Endothelial cell of umbilical vein (primary cell): Measurements from ENCODE around the gene PROCR. TPM values are rescaled to one million over a fixed set of nuclear protein-coding genes. Genes with fewer than 3 reads are reported as not detected.

ENCODE experiments used
- BruUV-seq: library from RNA; stranded (reverse); fragments of 400-500 nt; replicated peaks from 2 replicates; lab custom pipeline; 2021; lab: Mats Ljungman, UMichigan
- CTCF ChIA-PET: fragments of 300-600, 350-600 bp; sonication (Branson Sonifier 250); formaldehyde crosslinking; loops from one replicate; lab custom pipeline; 2021; ENCODE audit warnings: antibody characterized with exemption, inconsistent platforms; lab: Charles Lee
- POLR2A ChIA-PET: fragments of 300-600, 350-600 bp; sonication (Branson Sonifier 250); formaldehyde crosslinking; loops from one replicate; lab custom pipeline; 2021; ENCODE audit warnings: antibody characterized with exemption, inconsistent platforms; lab: Charles Lee
- DNase-seq: peaks from one replicate; pipeline ENCODE4 v3.0.0-alpha.2; 2011; ENCODE audit warnings: low read depth, low spot score
- FAIRE-seq: peaks from 2 replicates; lab custom pipeline; 2011; peaks lifted over from hg19 to GRCh38; lab: Jason Lieb, UNC
- H2AFZ ChIP-seq: 2 replicates; pipeline ENCODE4 v1.6.0; 2012; ENCODE audit warnings: low read depth, low read length, control low read depth, inconsistent platforms
- H3K27ac ChIP-seq: 2 replicates; pipeline ENCODE4 v1.5.1; 2011; ENCODE audit warnings: low read depth, mild to moderate bottlenecking, control low read depth, low read length, moderate library complexity; ENCODE audit not compliant: insufficient read depth
- H3K27me3 ChIP-seq, 2 experiments: 2 replicates each; pipeline versions ENCODE4 v1.6.0 to v1.6.1; 2011; ENCODE audit warnings: low read length in 2 of 2, mixed read lengths in 1 of 2; ENCODE audit not compliant: control insufficient read depth in 2 of 2, insufficient read depth in 2 of 2
- H3K36me3 ChIP-seq, 2 experiments: 2 replicates in 1 of 2; 3 replicates in 1 of 2; pipeline ENCODE4 v1.5.1; 2011; ENCODE audit warnings: low read length in 2 of 2, mild to moderate bottlenecking in 1 of 2, moderate library complexity in 1 of 2; ENCODE audit not compliant: control insufficient read depth in 2 of 2, insufficient read depth in 2 of 2; ENCODE audit errors: extremely low read depth in 1 of 2
- H3K4me1 ChIP-seq: 3 replicates; pipeline ENCODE4 v1.5.1; 2011; ENCODE audit warnings: mild to moderate bottlenecking, low read length; ENCODE audit not compliant: control insufficient read depth, insufficient read depth; ENCODE audit errors: extremely low read depth
- H3K4me2 ChIP-seq: 2 replicates; pipeline ENCODE4 v1.6.1; 2011; ENCODE audit warnings: low read length, control low read depth, mixed read lengths; ENCODE audit not compliant: insufficient read depth
- H3K4me3 ChIP-seq, 3 experiments: fragments of 200-600 bp in 1 of 3; sonication (generic), shearing (Covaris generic) in 1 of 3; replicated peaks in 1 of 3; 2 replicates each; pipeline ENCODE4 v1.5.1; 2011 to 2016; ENCODE audit warnings: control low read depth in 3 of 3, low read length in 3 of 3, mild to moderate bottlenecking in 2 of 3, inconsistent platforms in 1 of 3, low read depth in 1 of 3, moderate library complexity in 1 of 3; ENCODE audit not compliant: insufficient read depth in 1 of 3
- H3K79me2 ChIP-seq: 2 replicates; pipeline ENCODE4 v1.6.0; 2012; ENCODE audit warnings: low read length, inconsistent platforms; ENCODE audit not compliant: control insufficient read depth, insufficient read depth
- H3K9ac ChIP-seq: replicated peaks from 2 replicates; pipeline ENCODE3; 2011; ENCODE audit warnings: low read length, control low read depth; ENCODE audit not compliant: insufficient read depth; ENCODE audit errors: extremely low read depth
- H3K9me1 ChIP-seq: replicated peaks from 3 replicates; pipeline ENCODE4 v1.6.0; 2011; ENCODE audit warnings: mild to moderate bottlenecking, low read length; ENCODE audit not compliant: control insufficient read depth, insufficient read depth; ENCODE audit errors: extremely low read depth
- H3K9me3 ChIP-seq: replicated peaks from 2 replicates; pipeline ENCODE4 v1.5.1; 2012; ENCODE audit warnings: low read length, inconsistent platforms; ENCODE audit not compliant: control insufficient read depth, insufficient read depth
- H4K20me1 ChIP-seq: replicated peaks from 2 replicates; pipeline ENCODE3; 2011; ENCODE audit warnings: mild to moderate bottlenecking, low read length; ENCODE audit not compliant: control insufficient read depth, insufficient read depth; ENCODE audit errors: extremely low read depth
- MYC ChIP-seq: IDR thresholded peaks from one replicate; pipeline ENCODE4 v1.6.1; 2011; ENCODE audit warnings: mild to moderate bottlenecking, low read depth, low read length
- dilution Hi-C: fragments of 300-500 bp; cut with MboI; formaldehyde crosslinking; loops from one replicate; pipeline ENCODE4 v1.15.0; 2019; ENCODE audit warnings: low sequenced_read_pairs; ENCODE audit not compliant: extremely low pct_ligation_motif_present
- intact Hi-C: fragments of 100-400 bp; cut with micrococcal nuclease; formaldehyde crosslinking; loops from one replicate; pipeline ENCODE4 v1.10.0; 2022
- polyA plus RNA-seq, 4 experiments: library from polyadenylated mRNA; depleted of rRNA in 3 of 4; stranded (reverse) in 3 of 4; unstranded in 1 of 4; fragments of >200 nt; gene quantifications; 2 replicates each; pipeline versions ENCODE4 v1.2.1 to v1.2.3, GENCODE V29; 2011 to 2012; ENCODE audit warnings: missing spikeins in 1 of 4
- total RNA-seq: library from RNA; stranded (reverse); gene quantifications from 2 replicates; pipeline ENCODE4 v1.2.3, GENCODE V29; 2021
- TF ChIP-seq, protein P1 (sequence below), 2 donors: IDR thresholded peaks; 1 replicate in 1 of 2; 2 replicates in 1 of 2; pipeline ENCODE4 v1.5.1; 2011; ENCODE audit warnings: low read length in 2 of 2, mild to moderate bottlenecking in 2 of 2, moderate library complexity in 2 of 2, control low read depth in 1 of 2, inconsistent platforms in 1 of 2, low read depth in 1 of 2; ENCODE audit not compliant: insufficient read depth in 1 of 2; ENCODE audit errors: extremely low read depth in 1 of 2

PROCR gene
- total and polyA plus RNA-seq, 2 donors (not counting 3 experiments of a cell fraction or from before 2014, with no cell fraction given), result 251 to 376 TPM

- ChIA-PET CTCF (interaction anchor here (0.8 to 8.6 kb wide), 21 partner anchors 15 to 272 kb away, joined by 3 to 294 read pairs (median 4); partner anchors contain the start of genes MMP24, PROCR and TRPC4AP), POLR2A (interaction anchor here (0.6 to 3.6 kb wide), 4 partner anchors 10 to 138 kb away, joined by 3 to 18 read pairs (median 4); partner anchors contain the start of gene EIF6)
- H4K20me1 ChIP-seq, result no peaks in the 10 kb centered on the region
- H3K9me3 ChIP-seq, result no peaks in the 10 kb centered on the region
- no peaks in the 10 kb centered on the region for H3K27me3 ChIP-seq
- H3K4me1 ChIP-seq, result peaks cover 24% of the 10 kb centered on the region
- DNase-seq, result peak; percentile 42
- no peak for TF ChIP-seq MYC
- TF ChIP-seq, protein P1, sequence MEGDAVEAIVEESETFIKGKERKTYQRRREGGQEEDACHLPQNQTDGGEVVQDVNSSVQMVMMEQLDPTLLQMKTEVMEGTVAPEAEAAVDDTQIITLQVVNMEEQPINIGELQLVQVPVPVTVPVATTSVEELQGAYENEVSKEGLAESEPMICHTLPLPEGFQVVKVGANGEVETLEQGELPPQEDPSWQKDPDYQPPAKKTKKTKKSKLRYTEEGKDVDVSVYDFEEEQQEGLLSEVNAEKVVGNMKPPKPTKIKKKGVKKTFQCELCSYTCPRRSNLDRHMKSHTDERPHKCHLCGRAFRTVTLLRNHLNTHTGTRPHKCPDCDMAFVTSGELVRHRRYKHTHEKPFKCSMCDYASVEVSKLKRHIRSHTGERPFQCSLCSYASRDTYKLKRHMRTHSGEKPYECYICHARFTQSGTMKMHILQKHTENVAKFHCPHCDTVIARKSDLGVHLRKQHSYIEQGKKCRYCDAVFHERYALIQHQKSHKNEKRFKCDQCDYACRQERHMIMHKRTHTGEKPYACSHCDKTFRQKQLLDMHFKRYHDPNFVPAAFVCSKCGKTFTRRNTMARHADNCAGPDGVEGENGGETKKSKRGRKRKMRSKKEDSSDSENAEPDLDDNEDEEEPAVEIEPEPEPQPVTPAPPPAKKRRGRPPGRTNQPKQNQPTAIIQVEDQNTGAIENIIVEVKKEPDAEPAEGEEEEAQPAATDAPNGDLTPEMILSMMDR (IDR thresholded peaks at IDR 0.05; ENCODE audit: extremely low read depth in 1 of 2, insufficient read depth in 1 of 2, low read depth in 1 of 2, low read length in 2 of 2), result peak in 1 of 2 donors; percentile 23
- no peaks in the 10 kb centered on the region for H3K9me1 ChIP-seq
- H3K36me3 ChIP-seq, result peaks cover 0 to 3% of the 10 kb centered on the region in 2 experiments
- TSS peak; percentile 37 for BruUV-seq
- peak overlapping the region; percentile 92 for H3K4me2 ChIP-seq
- FAIRE-seq, result no peak
- H3K9ac ChIP-seq, result peak overlapping the region; percentile 55
- H3K4me3 ChIP-seq, result peak overlapping the region; percentile 49 to 85 (median 82)
- peak overlapping the region; percentile 81 for H3K27ac ChIP-seq
- peaks cover 8% of the 10 kb centered on the region for H3K79me2 ChIP-seq
- H2AFZ ChIP-seq, result peak overlapping the region; percentile 93
- intact Hi-C loops (no loop called here), dilution Hi-C loops (no loop called here)
Measured at GRCh38 chr20:35146299-35146919, 25.5 kb upstream of the PROCR start.
